NCI-H526 treated with DMSO at 0.1 percent for 48 hours (cell line): Measurements from ENCODE around the gene TSPAN3.

Experiments used
- DNase-seq: peaks from one replicate; lab custom pipeline; 2025; lab: John Stamatoyannopoulos, UW

TSPAN3 gene

GRCh38 chr15:77033729-77034671 lies 36.9 kb downstream of the TSPAN3 start:
- no peak for DNase-seq

GRCh38 chr15:77033417-77033728 lies 37.5 kb downstream of the TSPAN3 start:
- DNase-seq = no peak

DNA sequence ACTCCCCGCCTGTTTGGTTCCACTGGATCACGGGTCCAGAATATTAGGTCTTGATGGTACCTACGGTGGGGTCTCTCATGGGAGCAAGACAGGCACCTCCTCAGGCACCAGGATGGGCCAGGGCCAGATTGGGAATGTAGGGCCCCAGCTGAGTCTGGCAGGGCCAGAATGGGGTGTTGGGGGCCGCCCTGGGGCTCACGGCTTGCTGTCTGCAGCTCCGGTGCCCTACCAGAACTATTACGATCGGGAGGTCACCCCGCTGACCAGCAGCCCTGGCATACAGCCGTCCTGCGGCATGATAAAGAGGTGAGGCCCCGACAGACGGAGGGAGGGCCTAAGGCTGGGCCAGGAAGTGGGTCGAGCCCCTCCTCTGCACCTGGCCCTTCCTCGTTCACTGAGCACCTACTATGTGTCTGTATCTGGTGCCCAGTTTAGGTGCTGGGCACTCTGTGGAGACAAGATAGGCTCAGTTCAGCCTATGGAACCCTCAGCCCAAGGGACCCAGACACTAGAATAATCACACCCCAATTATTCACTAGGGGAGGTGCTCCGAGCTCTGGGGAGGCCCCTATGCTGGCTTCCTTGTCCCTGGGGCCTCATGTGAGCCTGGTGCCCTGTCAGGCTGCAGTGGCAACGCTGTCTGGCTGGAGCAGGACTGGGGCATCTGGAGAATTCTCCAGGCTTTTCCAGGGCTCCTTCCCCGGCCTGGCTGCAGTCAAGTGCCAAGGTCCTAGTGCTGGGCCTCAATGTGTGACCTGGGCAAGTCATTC lies 38.1 kb downstream of the TSPAN3 start:
- DNase-seq = no peak

- DNase-seq = no peak
These were observed 38.8 kb downstream of the TSPAN3 start for GRCh38 chr15:77032052-77032646.

DNA sequence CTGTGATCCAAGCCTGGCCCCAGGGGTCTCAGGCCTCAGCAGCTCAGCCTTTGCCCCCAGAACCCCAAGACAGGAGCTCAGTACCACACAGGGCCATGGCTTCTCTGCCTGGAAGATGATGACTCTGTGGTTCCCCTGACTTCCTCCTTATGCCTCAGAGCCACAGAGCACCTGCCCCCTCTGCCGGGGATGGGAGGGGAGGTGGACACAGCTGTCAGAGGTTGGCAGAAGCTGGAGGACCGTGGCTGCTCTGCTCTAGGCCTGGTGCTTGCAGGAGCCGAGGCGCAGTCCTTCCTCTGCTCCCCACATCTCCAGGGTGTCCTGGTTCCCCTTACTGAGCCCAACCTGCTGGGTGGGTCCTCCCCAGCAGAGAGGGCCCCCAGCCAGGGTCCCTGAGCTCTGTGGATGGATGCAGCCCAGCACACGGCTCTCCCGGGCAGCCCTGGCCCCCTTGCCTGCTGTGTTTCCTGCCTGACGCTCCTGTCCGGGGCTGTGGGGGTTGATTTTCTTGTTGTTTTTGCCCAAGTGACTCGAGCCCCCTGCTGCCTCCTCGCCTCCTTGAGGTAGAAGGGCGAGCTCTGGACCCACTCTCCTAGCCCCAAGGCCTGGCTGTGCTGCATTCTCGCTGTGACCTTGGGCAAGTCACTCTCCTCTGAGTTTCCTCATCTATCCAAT lies 39.4 kb downstream of the TSPAN3 start:
- peak; percentile 15 for DNase-seq

- DNase-seq = no peak
These were observed 40.0 kb downstream of the TSPAN3 start for GRCh38 chr15:77030928-77031375.

DNA sequence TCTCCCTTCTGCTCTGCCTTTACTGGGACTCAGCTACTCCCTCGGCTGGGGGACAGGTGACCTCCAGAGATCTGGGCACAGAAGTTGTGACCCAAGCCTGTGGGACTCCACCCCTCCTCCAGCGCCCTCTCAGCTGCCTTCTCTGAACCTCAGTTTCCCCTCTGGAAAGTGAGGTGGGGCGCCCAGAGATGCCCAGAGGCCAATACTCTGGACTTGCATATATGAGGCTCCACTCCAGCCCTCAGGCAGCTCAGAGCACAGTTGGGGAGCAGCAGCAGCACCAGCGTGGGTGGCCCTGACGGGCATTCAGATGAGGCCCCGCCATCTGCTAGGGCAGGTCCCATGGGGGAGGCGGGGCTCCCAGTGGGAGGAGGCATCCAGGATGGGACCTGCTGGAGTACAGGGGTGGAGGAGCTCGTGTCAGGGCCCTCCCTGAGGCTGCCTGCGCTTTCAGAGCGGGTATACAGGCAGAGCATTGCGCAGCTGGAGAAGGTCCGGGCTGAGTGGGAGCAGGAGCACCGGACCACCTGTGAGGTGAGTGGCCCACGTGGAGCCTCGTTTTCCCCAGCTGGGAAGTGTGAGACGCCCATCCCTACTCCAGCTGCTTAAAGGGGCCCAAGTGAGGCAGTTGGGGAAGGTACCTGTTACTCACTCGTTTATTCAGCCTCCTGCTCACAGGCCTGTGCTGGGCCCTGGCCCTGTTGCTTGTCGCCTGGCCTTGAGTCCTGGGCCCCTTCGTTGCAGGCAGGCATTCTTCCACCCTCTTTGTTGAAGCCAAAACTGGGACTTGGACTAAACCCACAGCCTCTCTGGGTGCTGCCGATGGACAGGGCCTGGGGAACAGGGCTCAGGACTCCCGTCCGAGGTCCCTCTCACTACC lies 40.6 kb downstream of the TSPAN3 start:
- DNase-seq = no peak

DNA sequence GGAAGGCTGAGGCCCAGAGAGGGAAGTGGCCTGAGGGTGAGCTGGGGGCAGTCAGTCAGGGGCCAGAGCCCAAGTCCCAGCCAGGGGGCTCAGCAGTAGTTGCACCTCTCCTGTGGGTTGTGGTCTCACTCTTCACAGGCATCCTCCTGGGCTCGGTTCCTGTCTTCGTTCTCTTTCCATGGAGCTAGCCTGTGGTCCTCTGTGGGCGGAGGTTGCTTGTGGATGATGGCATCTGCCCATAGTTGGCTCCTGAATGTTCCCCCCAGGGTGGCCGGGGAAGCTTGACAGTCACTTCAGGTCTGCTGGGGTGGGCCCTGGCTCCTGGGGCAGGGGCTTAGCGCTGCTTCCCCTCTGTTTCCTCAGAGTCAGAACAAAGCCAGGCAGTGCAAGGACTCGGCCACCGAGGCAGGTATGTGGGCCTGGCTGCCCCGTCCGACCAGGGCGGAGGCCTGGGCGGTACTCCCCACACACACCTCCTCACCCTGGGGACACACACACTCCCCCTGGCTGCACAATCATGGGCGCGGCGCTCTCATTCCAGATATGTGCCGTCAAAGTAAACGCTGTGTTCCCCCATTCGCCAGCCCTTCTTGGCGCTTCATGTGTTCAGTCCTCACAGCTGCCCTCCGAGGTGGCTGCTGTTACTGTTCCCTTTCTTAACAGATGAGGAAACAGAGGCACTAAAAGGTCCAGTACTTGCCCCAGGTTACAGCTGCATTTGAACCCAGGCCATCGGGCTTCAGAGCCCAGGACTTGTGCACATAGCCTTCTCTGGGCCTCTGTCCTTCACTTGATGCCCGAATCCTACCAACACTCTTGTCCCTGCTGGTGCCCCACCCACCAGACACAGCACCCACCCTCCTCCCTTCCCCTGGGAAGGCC lies 41.5 kb downstream of the TSPAN3 start:
- no peak for DNase-seq

DNA sequence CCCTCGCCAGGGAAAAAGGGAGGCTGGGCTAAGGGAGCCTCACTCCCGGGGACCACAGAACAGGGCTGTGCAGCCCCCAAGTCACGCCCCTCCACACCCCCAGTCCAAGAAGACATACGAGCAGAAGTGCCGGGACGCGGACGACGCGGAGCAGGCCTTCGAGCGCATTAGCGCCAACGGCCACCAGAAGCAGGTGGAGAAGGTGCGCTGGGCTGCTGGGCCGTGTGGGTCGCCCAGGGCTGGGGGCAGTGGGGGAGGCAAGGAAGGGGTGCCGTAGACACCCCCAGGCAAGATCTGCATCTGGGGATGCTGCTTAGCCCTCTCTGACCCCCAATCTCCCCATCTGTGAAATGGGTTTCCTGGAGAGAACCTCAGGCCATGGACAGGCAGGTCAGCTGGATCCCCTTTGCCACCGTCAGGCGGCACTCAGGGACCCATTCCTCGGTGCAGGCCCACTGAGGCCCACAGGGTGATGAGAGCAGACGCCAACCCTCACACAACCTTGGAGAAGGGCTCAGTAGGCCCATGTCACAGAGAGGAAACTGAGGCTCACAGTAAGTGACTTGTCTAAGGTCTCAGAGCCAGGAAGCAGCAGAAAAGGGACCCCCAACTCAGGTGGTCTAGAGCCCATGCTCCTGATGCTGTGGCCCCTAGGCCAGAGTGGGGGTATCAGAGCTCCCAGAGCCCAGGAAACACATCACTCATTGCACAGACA lies 42.3 kb downstream of the TSPAN3 start:
- no peak for DNase-seq

- no peak for DNase-seq
These were observed 43.0 kb downstream of the TSPAN3 start for GRCh38 chr15:77027697-77028450.

DNA sequence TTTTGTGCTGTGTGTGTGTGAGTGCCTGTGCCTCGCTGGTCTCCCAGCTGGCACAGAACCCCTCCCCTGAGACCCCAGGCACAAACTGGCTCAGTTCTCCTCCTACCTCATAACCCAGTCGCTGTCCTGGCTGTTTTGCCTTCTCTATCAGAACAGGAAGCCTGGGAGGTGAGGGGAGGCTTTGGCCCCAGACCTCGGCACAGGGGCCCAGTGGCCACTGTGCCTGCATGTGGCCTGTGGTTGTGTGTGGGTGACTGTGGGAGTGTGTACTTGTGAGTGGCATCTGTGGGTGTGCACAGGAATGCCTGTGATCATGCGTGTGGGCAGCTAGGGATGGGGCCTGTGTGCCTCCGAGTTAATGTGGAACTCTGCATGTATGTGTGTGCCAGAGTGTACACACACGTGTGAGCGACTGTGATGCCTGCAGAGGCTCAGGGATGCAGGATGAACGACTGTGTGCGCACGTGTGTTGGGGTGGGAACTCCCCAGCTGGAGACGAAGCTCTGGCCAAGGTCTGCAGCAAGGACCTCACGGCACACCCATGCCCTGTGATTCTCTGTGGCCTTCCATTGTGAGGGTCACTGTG lies 43.7 kb downstream of the TSPAN3 start:
- DNase-seq = no peak

DNA sequence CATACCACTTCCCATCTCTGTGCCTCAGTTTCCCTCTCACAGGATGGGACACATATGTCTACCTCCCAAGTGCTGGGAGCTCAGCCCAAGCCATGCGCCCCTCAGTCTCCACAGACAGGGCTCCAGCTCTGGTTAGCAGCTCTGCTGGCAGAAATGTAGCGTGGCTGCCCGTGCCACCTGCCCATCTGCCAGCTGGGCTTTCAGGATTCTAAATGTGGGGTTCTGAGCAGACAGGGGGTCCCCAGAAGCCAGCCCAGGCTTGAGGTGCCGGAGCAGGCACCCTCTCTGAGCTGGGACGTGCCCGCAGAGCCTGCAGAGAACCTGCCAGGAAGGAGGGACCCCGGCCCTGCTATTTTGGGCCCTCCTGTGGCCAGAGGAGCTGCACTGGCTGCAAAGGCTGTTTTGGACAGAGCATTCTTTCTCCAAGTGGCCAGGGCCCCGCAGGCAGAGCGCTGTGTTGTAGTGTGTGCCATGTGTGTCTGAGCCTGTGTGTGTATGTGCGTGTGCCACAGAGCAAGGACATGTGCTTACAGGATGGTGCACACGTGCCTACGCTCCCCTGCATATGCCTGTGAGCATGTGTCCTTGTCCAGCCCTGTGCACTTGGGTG lies 44.3 kb downstream of the TSPAN3 start:
- no peak for DNase-seq

GRCh38 chr15:77025941-77026411 lies 44.9 kb downstream of the TSPAN3 start:
- DNase-seq = no peak

GRCh38 chr15:77025083-77025901 lies 45.6 kb downstream of the TSPAN3 start:
- no peak for DNase-seq

DNA sequence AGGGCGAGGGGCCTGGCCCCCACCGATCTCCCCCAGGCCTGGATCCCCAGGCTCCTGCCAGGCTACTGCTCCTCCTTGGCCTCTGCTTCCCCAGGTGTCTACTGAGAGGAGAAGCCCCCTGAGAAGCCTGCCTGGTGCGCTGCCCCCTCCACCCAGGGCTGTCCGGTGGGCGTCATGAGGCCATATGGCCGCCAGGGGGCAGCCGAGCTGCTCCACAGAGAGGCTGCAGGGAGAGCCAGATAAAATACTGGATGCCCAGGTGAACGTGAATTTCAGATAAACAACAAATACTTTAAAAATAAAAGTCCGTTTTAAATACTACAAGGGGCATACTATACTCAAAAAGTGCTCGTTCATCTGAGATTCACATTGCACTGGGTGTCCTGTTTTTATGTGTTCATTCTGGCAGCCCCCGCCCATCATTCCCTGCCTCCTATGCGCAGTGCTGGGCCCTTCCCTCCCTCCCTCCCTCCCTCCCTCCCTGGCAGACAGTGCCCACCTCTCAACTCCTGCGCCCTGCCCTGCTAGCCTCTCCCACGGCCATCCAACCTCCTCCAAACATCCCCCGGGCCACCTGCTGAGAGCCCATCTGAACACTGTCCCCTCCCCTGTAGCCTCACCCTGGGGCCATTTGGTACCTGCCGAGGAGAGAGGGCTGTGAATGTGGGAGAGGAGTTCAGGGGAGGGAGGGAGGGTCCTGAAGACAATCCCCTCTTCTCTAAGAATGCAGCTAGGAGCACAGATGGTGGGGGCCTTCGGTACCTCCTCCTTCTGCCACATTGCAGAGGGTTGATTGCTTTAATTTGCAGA lies 46.4 kb downstream of the TSPAN3 start:
- DNase-seq = peak; percentile 31
